ENCODE data around the gene UCN2.

DNA sequence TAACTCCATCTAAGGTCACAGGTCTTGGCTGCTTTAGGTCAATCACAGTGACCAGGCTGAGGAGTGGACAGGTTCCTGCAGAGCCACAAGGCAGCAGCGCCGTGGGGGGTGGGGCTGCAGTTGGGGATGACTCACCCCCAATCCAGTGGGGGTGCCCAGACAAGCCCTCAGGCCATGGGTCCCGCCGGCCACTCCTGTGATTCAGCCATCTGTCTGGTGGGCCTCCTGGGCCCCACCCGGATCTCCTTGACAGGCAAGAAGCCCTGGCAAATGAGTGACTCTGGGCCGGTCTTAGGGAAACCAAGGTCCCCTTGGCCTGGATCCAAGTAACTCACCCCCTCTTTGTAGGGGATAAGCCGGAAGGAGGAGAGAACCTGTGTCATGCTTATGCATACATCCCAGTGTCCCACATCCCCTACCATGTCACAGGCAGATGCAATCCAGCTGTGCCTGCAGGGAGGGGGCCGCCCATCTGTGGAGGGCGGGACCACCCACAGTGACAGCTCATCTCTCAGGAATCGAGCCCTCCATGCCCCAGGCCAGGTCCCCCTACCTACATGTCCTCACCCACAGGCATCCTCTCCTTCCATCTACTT is 32.0 kb upstream of the UCN2 start:
- TF ChIP-seq ZC3H10 (CRISPR knock-in tag; IDR thresholded peaks at IDR 0.05) (no peak), ESRRG (CRISPR knock-in tag; IDR thresholded peaks at IDR 0.05) (no peak), ZFP30 (CRISPR knock-in tag; IDR thresholded peaks at IDR 0.05) (no peak), PPARA (CRISPR knock-in tag; IDR thresholded peaks at IDR 0.05; ENCODE audit: borderline replicate concordance) (no peak), TCF4 (CRISPR knock-in tag; IDR thresholded peaks at IDR 0.05; ENCODE audit: borderline replicate concordance) (no peak), GLIS3 (CRISPR knock-in tag; IDR thresholded peaks at IDR 0.05) (no peak)
- TF ChIP-seq, protein P1, sequence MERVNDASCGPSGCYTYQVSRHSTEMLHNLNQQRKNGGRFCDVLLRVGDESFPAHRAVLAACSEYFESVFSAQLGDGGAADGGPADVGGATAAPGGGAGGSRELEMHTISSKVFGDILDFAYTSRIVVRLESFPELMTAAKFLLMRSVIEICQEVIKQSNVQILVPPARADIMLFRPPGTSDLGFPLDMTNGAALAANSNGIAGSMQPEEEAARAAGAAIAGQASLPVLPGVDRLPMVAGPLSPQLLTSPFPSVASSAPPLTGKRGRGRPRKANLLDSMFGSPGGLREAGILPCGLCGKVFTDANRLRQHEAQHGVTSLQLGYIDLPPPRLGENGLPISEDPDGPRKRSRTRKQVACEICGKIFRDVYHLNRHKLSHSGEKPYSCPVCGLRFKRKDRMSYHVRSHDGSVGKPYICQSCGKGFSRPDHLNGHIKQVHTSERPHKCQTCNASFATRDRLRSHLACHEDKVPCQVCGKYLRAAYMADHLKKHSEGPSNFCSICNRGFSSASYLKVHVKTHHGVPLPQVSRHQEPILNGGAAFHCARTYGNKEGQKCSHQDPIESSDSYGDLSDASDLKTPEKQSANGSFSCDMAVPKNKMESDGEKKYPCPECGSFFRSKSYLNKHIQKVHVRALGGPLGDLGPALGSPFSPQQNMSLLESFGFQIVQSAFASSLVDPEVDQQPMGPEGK (CRISPR knock-in tag; IDR thresholded peaks at IDR 0.05; ENCODE audit: borderline replicate concordance) = no peak
